Measurements from ENCODE around the gene MID1.

MID1 gene

GRCh38 chrX:10486373-10486772, 134.0 kb downstream of the MID1 start:
- DNase-seq (ENCODE audit: low read depth in 2 of 2) = no peak

GRCh38 chrX:10485326-10485725, 135.1 kb downstream of the MID1 start:
- no peak for DNase-seq (ENCODE audit: low read depth in 2 of 2)

DNA sequence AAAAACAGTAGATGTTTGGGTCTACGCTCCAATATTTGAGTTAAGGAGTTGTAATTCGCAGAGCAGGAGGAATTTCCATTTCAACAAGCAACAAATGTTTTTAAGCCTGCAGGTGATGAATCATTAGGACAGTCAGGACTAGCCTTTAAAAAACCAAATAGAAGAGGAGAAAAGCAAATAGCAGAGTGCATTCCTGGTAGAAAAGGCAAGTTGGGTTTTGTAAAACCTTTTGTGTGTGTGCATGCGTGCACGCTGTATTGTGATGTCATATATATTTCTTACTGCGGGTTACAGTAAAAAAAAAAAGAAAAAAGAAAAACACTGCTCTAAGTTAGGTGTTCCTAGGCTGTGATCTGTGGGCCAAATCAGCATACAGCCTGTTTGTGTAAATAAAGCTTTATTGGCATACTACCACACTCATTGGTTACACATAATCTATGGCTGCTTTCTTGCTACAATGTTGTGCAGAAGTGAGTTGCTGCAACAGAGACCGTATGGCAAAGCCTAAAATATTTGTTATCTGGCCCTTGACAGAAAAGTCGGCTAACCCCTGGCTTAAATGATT, 135.6 kb downstream of the MID1 start:
- DNase-seq (ENCODE audit: low read depth in 2 of 2) = no peak

DNA sequence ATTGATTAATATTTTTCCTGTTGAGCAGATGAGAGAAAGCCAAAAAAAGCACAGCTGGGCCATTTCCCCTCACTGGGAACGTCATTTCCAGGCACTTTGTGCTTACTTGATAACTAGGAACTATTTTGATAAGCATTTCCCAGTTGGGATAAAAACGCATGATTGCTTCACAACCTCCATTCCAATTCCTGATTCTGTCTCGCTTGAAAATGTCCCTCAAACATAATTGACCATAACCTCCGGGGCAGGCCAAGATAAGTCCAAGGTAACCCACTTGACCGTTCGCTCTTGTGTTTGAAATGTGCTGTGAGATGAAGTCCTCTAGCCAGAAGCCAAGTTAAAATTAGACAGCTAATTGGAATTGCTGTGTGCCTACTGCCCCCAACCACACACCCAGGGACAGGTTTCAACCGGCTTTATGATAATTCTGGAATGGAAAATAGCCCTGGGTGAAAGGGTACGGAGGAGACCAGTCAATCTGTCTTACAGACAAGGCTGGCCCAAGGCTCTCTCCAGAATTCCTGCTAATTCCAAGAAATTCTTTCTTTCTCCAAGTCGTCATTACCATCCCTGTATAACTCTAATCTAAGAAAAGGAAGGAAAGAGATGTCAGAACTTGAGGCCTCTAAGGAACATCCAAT, 137.1 kb downstream of the MID1 start:
- no peak for DNase-seq (ENCODE audit: low read depth in 2 of 2)

- DNase-seq (ENCODE audit: low read depth in 2 of 2) = no peak
Measured at GRCh38 chrX:10482708-10483107, 137.7 kb downstream of the MID1 start.

DNA sequence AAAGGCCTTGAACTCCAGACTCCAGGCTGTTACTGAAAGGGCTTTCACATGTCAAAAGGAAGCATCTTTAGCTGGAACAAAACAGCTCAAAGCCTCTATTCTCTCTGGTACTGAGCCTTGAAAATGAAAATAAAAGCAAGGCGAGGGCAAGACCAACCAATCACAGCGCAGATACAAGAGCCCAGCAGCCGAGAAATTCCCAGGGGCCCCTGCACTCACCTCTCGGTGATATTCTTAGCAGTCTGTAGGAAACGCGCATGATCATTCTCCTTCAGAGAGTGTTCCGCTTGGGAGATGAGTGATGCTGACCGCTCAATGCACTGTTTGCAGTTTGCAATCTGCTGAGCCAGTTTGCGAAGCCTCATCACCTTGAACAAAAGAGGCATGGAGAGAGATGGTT, 138.1 kb downstream of the MID1 start:
- no peak for DNase-seq (ENCODE audit: low read depth in 2 of 2)

GRCh38 chrX:10480861-10481260, 139.5 kb downstream of the MID1 start:
- no peak for DNase-seq (ENCODE audit: low read depth in 2 of 2)

GRCh38 chrX:10479508-10479907, 140.9 kb downstream of the MID1 start:
- no peak for DNase-seq (ENCODE audit: low read depth in 2 of 2)

DNA sequence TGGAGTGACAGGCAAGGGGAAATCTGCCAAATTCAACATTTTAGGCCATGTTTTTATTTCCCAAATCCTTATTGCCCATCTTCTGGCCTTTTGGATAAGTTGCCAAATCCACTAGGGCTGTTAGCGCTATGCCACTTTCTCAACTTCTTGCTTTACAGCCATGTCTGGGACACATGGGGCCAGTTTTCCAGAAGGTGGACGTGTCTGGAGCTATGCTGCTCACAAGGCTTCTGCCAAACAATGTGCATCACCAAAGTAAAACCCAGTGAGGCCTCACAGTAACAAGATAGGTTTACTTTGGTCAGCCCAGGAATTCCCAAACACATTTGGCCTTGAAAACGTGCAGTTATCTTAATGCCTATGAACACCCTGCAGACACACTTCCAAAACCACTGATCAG, 142.9 kb downstream of the MID1 start:
- DNase-seq (ENCODE audit: low read depth in 2 of 2) = no peak

DNA sequence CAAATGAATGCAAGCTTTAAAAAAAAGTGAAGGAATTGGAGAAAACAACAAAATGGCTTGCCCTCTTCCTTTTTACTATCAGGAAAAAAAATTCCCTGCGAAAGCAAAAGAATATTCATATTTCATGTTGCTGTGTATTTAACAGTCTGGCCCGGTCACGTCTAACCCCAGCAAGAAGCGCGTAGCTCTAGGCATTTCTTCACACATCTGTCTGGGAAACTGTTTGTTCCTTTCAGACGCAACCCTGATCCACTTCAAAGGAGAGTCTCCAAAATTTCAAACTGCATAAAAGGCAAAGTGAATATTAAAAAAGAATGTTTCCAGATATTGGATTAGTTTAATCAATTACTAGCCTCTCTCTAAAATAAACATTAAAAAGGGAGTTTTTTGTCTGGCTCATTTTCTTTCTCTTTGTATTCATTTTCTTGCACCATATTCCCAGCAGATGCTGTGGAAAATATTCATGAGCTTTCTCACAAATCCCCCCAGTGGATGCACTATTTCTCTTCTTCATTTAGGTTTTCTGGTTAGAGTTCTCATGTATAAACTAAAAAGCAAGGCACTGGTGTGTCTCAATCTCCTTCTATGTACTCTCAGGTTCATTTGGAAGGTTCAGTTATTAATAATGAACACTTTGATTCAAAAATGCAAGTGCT, 145.3 kb downstream of the MID1 start:
- DNase-seq (ENCODE audit: low read depth in 2 of 2) = no peak

DNA sequence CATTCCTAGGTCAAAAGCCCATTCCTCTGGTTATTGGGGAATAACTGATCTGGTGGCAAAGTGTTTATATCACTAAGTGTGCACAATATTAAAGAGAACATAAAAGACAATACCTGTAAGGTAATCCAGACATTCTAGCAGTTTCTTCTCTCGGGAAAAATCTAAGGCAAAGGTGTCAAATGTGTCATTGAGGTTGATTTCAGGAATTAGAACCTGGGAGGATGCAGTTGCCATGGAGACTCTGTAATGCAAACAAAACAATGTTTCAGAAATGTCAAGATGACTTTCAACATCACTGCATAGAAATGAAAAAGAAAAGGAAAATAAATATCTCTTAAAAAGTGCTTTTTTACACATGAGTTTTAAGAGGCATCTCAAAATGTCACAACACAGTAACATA, 145.9 kb downstream of the MID1 start:
- DNase-seq (ENCODE audit: low read depth in 2 of 2) = no peak

DNA sequence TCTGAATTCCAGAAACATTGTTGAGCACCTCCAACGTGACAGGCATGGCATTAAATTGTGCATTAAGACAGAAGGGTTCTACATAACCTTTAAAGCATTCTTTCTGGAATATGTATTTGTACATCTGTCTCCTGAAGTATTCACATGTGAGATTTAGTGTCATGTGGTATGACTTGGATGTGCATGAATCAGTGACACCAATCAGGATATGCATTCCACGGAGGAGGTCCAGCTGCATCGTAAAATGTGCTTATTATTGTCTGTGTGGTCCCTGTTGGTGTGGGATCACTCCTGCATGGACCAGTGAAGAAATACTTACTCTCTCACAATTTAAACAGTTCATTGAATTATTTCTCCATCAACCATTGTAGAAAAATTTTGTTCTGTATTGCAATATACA, 149.0 kb downstream of the MID1 start:
- no peak for DNase-seq (ENCODE audit: low read depth in 2 of 2)

- no peak for DNase-seq (ENCODE audit: low read depth in 2 of 2)
Measured at GRCh38 chrX:10470009-10470408, 150.4 kb downstream of the MID1 start.

DNA sequence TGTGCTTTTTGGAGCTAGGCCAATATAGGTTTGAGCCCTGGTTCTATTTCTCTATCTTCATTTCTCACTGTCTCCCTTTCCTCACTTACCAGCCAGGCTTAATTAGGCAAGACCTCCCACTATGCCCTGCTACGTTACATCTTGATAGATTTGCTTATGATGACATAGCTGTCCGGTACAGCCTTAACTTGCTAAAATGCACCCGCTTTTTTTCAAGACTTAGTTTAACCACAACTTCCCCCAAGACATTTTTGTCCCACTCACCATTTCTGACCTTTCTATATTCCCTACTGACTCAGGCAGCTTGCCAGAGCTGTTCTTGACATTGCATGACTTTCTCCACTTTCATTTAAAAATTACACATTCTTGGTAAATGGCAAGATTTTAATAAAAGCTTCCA, 152.6 kb downstream of the MID1 start:
- DNase-seq (ENCODE audit: low read depth in 2 of 2) = no peak

- DNase-seq (ENCODE audit: low read depth in 2 of 2) = no peak
Measured at GRCh38 chrX:10465254-10465653, 155.1 kb downstream of the MID1 start.

- DNase-seq (ENCODE audit: low read depth in 2 of 2) = no peak
Measured at GRCh38 chrX:10457092-10457491, 163.3 kb downstream of the MID1 start.

DNA sequence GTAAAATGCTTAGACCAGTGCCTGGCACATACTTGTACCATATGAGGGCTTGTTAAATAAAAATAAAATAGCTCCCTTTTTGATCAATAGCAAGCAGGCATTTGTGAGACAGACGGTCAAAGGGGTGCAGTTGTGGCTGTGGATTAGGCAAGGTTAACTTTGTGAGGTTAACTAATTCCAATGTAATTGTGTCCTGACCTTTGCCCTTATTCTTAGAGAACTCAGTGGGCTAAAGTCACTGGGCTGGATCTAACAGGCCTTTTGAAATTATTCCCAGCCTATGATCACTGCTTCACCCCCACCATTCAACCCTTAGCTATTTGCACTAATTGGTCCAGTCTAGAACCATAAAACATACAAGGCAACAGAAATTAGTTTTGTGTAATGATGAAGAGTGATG, 166.4 kb downstream of the MID1 start:
- no peak for DNase-seq (ENCODE audit: low read depth in 2 of 2)

GRCh38 chrX:10450959-10451355, 169.4 kb downstream of the MID1 start:
- DNase-seq (ENCODE audit: low read depth in 2 of 2) = no peak

DNA sequence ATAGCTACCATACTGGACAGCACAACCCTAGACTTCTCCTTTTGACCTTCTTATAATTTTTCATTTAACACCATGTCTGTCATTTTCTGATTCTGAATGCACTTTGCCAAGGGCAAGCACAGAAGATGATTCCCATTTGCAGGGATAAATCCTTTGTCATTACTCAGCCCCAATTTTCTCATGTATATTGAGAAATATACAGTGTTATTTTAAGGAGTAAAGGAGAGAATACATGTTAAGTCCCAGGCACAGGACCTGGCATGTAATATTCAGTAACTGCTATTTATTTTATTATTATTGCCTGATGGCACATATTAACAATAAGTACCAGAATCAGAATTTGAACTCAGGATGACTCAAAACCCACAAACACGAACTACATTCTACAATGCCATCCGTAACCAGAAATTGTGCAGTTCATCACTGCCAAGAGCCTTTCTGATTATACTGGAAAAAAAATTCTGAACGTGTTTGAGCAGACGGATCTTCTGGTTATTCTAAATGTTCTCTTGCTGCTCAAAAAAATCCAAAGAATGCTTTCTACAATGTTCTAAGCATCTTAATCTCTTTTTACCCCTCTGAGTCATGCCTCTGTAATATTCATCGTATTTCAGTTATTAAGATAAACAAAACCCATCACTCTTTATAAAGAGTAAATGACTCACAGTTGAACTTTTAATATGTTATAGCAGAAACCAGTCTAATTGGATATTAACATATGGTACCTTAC, 170.0 kb downstream of the MID1 start:
- no peak for DNase-seq (ENCODE audit: low read depth in 2 of 2)

DNA sequence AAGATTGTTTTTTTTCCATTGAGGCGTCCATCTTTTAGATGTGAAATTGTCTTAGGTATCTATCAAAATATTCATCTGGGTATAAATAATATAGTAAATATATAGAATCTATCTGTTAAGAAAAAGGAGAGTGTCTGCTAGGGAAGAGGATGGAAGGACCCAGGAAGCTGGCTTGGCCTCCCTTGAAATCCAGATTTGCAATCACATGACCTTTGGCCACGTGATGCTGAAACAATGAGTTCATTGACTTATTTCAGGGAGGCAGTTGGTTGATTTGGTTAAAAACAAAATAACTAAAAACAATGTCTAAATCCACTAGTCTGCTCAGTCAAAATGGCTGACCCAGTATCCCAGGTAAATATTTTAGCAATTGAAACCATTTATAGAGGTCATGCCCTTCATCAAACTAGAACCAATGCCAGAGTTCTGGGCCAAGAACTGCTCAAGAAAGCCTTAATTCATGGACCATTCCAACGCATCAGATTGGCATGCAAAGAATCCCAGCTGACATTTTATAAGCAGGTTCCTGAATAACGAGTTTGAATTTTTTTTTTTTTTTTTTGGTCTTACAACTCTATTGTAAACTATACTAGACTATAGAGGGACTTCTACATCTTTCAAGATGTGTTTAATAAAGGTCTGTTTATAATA, 172.7 kb downstream of the MID1 start:
- DNase-seq (ENCODE audit: low read depth in 2 of 2) = no peak

GRCh38 chrX:10444204-10444603, 176.2 kb downstream of the MID1 start:
- no peak for DNase-seq (ENCODE audit: low read depth in 2 of 2)

GRCh38 chrX:10441464-10441863, 178.9 kb downstream of the MID1 start:
- DNase-seq (ENCODE audit: low read depth in 2 of 2) = no peak

All from activated CD8-positive, alpha-beta memory T cell treated with anti-CD3 and anti-CD28 coated beads for 4 hours (primary cell).